ENCODE measurements around the gene GALR3. TPM values are rescaled to one million over a fixed set of nuclear protein-coding genes. Genes with fewer than 3 reads are reported as not detected.

GALR3 gene
- total RNA-seq, 3 donors from 2014 or later = not detected

GRCh38 chr22:37804881-37805809, 18.0 kb upstream of the GALR3 start:
- TF ChIP-seq, protein P1, sequence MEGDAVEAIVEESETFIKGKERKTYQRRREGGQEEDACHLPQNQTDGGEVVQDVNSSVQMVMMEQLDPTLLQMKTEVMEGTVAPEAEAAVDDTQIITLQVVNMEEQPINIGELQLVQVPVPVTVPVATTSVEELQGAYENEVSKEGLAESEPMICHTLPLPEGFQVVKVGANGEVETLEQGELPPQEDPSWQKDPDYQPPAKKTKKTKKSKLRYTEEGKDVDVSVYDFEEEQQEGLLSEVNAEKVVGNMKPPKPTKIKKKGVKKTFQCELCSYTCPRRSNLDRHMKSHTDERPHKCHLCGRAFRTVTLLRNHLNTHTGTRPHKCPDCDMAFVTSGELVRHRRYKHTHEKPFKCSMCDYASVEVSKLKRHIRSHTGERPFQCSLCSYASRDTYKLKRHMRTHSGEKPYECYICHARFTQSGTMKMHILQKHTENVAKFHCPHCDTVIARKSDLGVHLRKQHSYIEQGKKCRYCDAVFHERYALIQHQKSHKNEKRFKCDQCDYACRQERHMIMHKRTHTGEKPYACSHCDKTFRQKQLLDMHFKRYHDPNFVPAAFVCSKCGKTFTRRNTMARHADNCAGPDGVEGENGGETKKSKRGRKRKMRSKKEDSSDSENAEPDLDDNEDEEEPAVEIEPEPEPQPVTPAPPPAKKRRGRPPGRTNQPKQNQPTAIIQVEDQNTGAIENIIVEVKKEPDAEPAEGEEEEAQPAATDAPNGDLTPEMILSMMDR (IDR thresholded peaks at IDR 0.05) = no peak
- DNase-seq (peak; percentile 92 to 98 (median 94)), ATAC-seq (peak; percentile 72)
- Histone ChIP-seq H3K9me3 (no peaks in the 10 kb centered on the region), H3K4me3 (peak overlapping the region; percentile 33), H3K4me1 (ENCODE audit: low read depth) (peaks cover 29% of the 10 kb centered on the region), H3K36me3 (ENCODE audit: low read depth) (no peaks in the 10 kb centered on the region)
- intact Hi-C loops (cut with DNase I, micrococcal nuclease) = no loop called here

- Histone ChIP-seq H3K4me3 (peak overlapping the region; percentile 33), H3K9me3 (no peaks in the 10 kb centered on the region), H3K36me3 (ENCODE audit: low read depth) (no peaks in the 10 kb centered on the region), H3K4me1 (ENCODE audit: low read depth) (peaks cover 29% of the 10 kb centered on the region)
- TF ChIP-seq, protein P1 (IDR thresholded peaks at IDR 0.05) = no peak
- DNase-seq (peak in 1 of 3 donors; percentile 51), ATAC-seq (no peak)
- intact Hi-C loops (cut with DNase I, micrococcal nuclease) = no loop called here
Measured at GRCh38 chr22:37805810-37806277, 17.3 kb upstream of the GALR3 start.

DNA sequence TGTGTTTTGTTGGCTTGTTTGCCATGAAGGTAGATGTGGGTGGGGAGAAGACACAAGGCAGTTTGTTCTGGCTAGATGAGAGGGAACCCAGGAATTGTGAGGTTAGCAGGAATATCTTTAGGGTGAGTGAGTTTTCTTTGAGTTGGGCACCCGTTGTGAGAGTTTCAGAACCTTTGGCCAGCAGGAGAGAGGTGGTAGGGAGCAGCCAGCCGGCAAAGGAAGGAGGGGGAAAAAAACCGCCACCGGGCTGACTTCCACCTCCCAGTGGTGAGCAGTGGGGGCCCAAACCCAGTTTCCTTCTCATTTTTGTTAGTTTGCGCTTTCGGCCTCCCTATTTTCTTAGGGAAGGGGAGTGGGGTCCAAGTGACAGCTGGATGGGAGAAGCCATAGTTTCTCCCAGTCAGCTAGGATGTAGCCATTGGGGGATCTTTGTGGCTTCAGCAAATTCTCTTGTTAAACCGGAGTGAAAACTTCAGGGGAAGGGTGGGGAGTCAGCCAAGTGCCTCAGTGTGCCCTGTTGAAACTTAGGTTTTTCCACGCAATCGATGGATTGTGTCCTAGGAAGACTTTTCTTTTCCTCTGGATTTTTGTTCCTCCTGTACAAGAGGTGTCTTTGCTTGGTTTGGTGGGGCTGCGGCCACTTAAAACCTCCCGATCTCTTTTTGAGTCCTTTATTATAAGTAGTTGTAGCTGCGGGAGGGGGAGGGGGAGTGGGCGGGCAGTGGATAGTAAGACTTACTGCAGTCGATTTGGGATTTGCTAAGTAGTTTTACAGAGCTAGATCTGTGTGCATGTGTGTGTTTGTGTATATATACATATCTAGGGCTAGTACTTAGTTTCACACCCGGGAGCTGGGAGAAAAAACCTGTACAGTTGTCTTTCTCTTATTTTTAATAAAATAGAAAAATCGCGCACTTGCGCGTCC, 16.5 kb upstream of the GALR3 start:
- Histone ChIP-seq H3K4me3 (peak overlapping the region; percentile 17), H3K36me3 (ENCODE audit: low read depth) (no peaks in the 10 kb centered on the region), H3K9me3 (no peaks in the 10 kb centered on the region), H3K4me1 (ENCODE audit: low read depth) (peaks cover 29% of the 10 kb centered on the region)
- no peak for ATAC-seq
- TF ChIP-seq, protein P1 (IDR thresholded peaks at IDR 0.05) = no peak
- DNase-seq = peak in 2 of 3 donors; percentile 57 to 71
- intact Hi-C loops (cut with DNase I, micrococcal nuclease) = no loop called here

GRCh38 chr22:37807410-37808293, 15.5 kb upstream of the GALR3 start, which contains the start of gene GCAT:
Gene GCAT, plus strand, starts transcription at chr22:37807934. Its CDS starts 34 bp downstream, at chr22:37807968.
- intact Hi-C loops (cut with DNase I, micrococcal nuclease) = no loop called here
- DNase-seq = peak; percentile 97 to 98 (median 98)
- Histone ChIP-seq H3K4me1 (ENCODE audit: low read depth) (peaks cover 28% of the 10 kb centered on the region), H3K4me3 (peak within 1 kb of the TSS; percentile 19), H3K36me3 (ENCODE audit: low read depth) (no peaks in the 10 kb centered on the region), H3K9me3 (no peaks in the 10 kb centered on the region)
- ATAC-seq = peak; percentile 84
- TF ChIP-seq, protein P1 (IDR thresholded peaks at IDR 0.05) = no peak

Measured in mucosa of descending colon (tissue), 3 donors.